ENCODE results near the gene OCIAD1. TPM values are rescaled to one million over a fixed set of nuclear protein-coding genes. Genes with fewer than 3 reads are reported as not detected.
A peak's percentile ranks its signal among the peaks of the same experiment; 100 is the strongest.

The OCIAD1 gene
- total and polyA plus RNA-seq, 2 donors (not counting 1 experiment from before 2014, with no cell fraction given) = 82.3 to 119 TPM

- no CpG with 5 or more reads among the region's 3 CpGs for WGBS (ENCODE audit: insufficient coverage)
- Histone ChIP-seq H4K20me1 (ENCODE audit: control insufficient read depth, insufficient read depth, low read length, poor library complexity, severe bottlenecking) (no peaks in the 10 kb centered on the region), H3K9me3 (ENCODE audit: control extremely low read depth in 1 of 3, control insufficient read depth in 2 of 3, insufficient read depth in 1 of 3, low read length in 2 of 3) (no peaks in the 10 kb centered on the region), H3K27me3 (replicated peaks in 1 of 4; ENCODE audit: control extremely low read depth in 1 of 4, control insufficient read depth in 3 of 4, insufficient read depth in 4 of 4, low read length in 3 of 4) (no peaks in the 10 kb centered on the region), H2AFZ (ENCODE audit: insufficient read depth, low read depth, low read length, poor library complexity, severe bottlenecking) (peak overlapping the region; percentile 27), H3K27ac (ENCODE audit: low read length in 2 of 2) (no peak overlapping the region), H3K36me3 (replicated peaks in 1 of 2; ENCODE audit: control extremely low read depth in 1 of 2, control insufficient read depth in 1 of 2, extremely low read depth in 1 of 2, insufficient read depth in 2 of 2, low read length in 1 of 2) (no peaks in the 10 kb centered on the region), H3K79me2 (ENCODE audit: control insufficient read depth, insufficient read depth, low read length) (no peaks in the 10 kb centered on the region), H3K4me2 (replicated peaks; ENCODE audit: low read depth, low read length, poor library complexity, severe bottlenecking) (peak overlapping the region; percentile 47), H3K9ac (ENCODE audit: low read length) (peak overlapping the region; percentile 11), H3K4me1 (ENCODE audit: control insufficient read depth in 2 of 2, insufficient read depth in 2 of 2, low read length in 2 of 2) (peaks cover 24 to 31% of the 10 kb centered on the region in 2 donors), H3K4me3 (ENCODE audit: control extremely low read depth in 1 of 5, extremely low read depth in 1 of 5, insufficient read depth in 1 of 5, low read depth in 2 of 5, low read length in 4 of 5) (no peak overlapping the region)
- Mint-ChIP-seq H3K4me1 (peaks cover 30% of the 10 kb centered on the region), H3K4me3 (no peak overlapping the region), H3K9me3 (ENCODE audit: insufficient read depth) (no peaks in the 10 kb centered on the region), H3K27ac (no peak overlapping the region), H3K27me3 (no peaks in the 10 kb centered on the region)
- intact Hi-C loops (cut with micrococcal nuclease) = no loop called here
- DNase-seq = no peak
- TF ChIP-seq EZH2 (IDR thresholded peaks at IDR 0.05; ENCODE audit: borderline replicate concordance, insufficient read depth, low read depth, low read length, poor library complexity, severe bottlenecking) (no peak), CTCF (IDR thresholded peaks at IDR 0.05) (no peak)
- no peak for ATAC-seq (ENCODE audit: low read depth)
- CTCF ChIA-PET = no interaction called here
- POLR2A ChIA-PET = interaction anchor here (0.7 kb wide), 1 partner anchor 22 kb away, joined by 5 read pairs; no protein-coding TSS in a partner anchor
Observed at GRCh38 chr4:48795108-48795507, 35.8 kb upstream of the OCIAD1 start.

GRCh38 chr4:48796191-48796926 is 34.5 kb upstream of the OCIAD1 start:
- Mint-ChIP-seq H3K4me3 (no peak overlapping the region), H3K9me3 (ENCODE audit: insufficient read depth) (no peaks in the 10 kb centered on the region), H3K4me1 (peaks cover 30% of the 10 kb centered on the region), H3K27me3 (no peaks in the 10 kb centered on the region), H3K27ac (no peak overlapping the region)
- Histone ChIP-seq H3K4me1 (ENCODE audit: control insufficient read depth in 2 of 2, insufficient read depth in 2 of 2, low read length in 2 of 2) (peaks cover 24 to 31% of the 10 kb centered on the region in 2 donors), H4K20me1 (ENCODE audit: control insufficient read depth, insufficient read depth, low read length, poor library complexity, severe bottlenecking) (no peaks in the 10 kb centered on the region), H3K9me3 (ENCODE audit: control extremely low read depth in 1 of 3, control insufficient read depth in 2 of 3, insufficient read depth in 1 of 3, low read length in 2 of 3) (no peaks in the 10 kb centered on the region), H3K9ac (ENCODE audit: low read length) (no peak overlapping the region), H3K79me2 (ENCODE audit: control insufficient read depth, insufficient read depth, low read length) (no peaks in the 10 kb centered on the region), H3K27me3 (replicated peaks in 1 of 4; ENCODE audit: control extremely low read depth in 1 of 4, control insufficient read depth in 3 of 4, insufficient read depth in 4 of 4, low read length in 3 of 4) (no peaks in the 10 kb centered on the region), H3K27ac (ENCODE audit: low read length in 2 of 2) (no peak overlapping the region), H3K4me2 (replicated peaks; ENCODE audit: low read depth, low read length, poor library complexity, severe bottlenecking) (no peak overlapping the region), H3K36me3 (replicated peaks in 1 of 2; ENCODE audit: control extremely low read depth in 1 of 2, control insufficient read depth in 1 of 2, extremely low read depth in 1 of 2, insufficient read depth in 2 of 2, low read length in 1 of 2) (no peaks in the 10 kb centered on the region), H3K4me3 (ENCODE audit: control extremely low read depth in 1 of 5, extremely low read depth in 1 of 5, insufficient read depth in 1 of 5, low read depth in 2 of 5, low read length in 4 of 5) (peak overlapping the region in 1 of 5 experiments; percentile 12), H2AFZ (ENCODE audit: insufficient read depth, low read depth, low read length, poor library complexity, severe bottlenecking) (no peak overlapping the region)
- ChIA-PET POLR2A (no interaction called here), CTCF (no interaction called here)
- WGBS (ENCODE audit: insufficient coverage) = 100% methylated on average over 1 of the region's 2 CpGs
- TF ChIP-seq EZH2 (IDR thresholded peaks at IDR 0.05; ENCODE audit: borderline replicate concordance, insufficient read depth, low read depth, low read length, poor library complexity, severe bottlenecking) (no peak), CTCF (IDR thresholded peaks at IDR 0.05) (no peak)
- DNase-seq = no peak
- ATAC-seq (ENCODE audit: low read depth) = no peak
- intact Hi-C loops (cut with micrococcal nuclease) = no loop called here

Measured in B cell (primary cell).